ENCODE data around the gene LMTK3. TPM values are rescaled to one million over a fixed set of nuclear protein-coding genes. Genes with fewer than 3 reads are reported as not detected.

The LMTK3 gene
- total and polyA plus RNA-seq, 9 of the 15 experiments (the other 6 are each of a cell fraction or from before 2014, with no cell fraction given), result 0.35 to 12.3 (median 2.0) TPM; not detected in 2

DNA sequence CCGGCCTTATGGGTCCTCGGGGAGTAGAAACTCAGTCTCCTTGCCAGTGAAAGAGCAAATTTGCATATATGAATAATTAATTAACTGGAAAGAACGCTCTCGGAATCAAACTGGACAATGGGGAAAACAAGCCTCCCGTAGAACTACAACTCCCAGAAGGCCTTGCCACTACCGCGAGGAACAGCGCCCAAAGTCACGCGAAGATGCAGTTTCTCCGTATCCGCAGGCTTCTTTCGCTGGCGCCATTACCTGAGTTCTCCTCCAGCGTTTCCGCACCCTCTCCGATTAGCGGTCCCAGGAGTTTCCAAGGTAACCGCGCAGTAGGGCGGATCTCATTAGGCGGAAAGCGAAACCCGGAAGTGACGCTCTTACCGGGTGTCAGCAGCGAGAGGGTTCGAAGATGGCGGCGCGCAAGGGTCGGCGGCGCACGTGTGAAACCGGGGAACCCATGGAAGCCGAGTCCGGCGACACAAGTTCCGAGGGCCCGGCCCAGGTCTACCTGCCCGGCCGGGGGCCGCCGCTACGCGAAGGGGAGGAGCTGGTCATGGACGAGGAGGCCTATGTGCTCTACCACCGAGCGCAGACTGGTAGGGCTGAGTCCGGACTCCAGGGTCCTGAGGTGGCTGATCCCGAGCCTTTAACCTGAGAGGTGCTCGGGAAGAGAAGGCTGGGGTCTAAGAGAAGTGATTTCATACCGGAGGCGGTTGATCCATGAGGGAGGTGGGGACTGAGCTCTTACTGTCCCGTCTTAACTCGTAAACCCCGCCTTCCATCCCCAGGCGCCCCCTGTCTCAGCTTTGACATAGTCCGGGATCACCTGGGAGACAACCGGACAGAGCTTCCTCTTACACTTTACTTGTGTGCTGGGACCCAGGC, 65.8 kb downstream of the LMTK3 start, which contains the start of gene GRWD1 (continued):
- TF ChIP-seq ZNF609 (CRISPR knock-in tag; IDR thresholded peaks at IDR 0.05; ENCODE audit: borderline replicate concordance) (no peak), HMG20A (CRISPR knock-in tag; conservative IDR thresholded peaks at IDR 0.05) (no peak), FOXA3 (CRISPR knock-in tag; conservative IDR thresholded peaks at IDR 0.05 in 1 of 2, IDR thresholded peaks at IDR 0.05 in 1 of 2) (0 out of 4 replicates have a peak, but pooled peaks of 1 of the 2 experiments have one; percentile 17), SMARCE1 (IDR thresholded peaks at IDR 0.05) (no peak), HMGN3 (IDR thresholded peaks at IDR 0.05; ENCODE audit: borderline replicate concordance, extremely low read depth, insufficient read length, low read depth, low read length) (peak; percentile 70), ZBTB40 (IDR thresholded peaks at IDR 0.05) (peak; percentile 94), ZBTB40 (CRISPR knock-in tag; IDR thresholded peaks at IDR 0.05) (no peak), SMARCC2 (IDR thresholded peaks at IDR 0.05; ENCODE audit: low read depth) (no peak), LCOR (CRISPR knock-in tag; IDR thresholded peaks at IDR 0.05) (peak; percentile 62), JUN (IDR thresholded peaks at IDR 0.05; ENCODE audit: borderline replicate concordance, low read depth, low read length) (peak; percentile 77; the same call in 1 of the 2 replicates), JUN (CRISPR knock-in tag; IDR thresholded peaks at IDR 0.05; ENCODE audit: borderline replicate concordance) (no peak), TAF15 (IDR thresholded peaks at IDR 0.05; ENCODE audit: low read depth, low read length) (no peak)
